HG02642 (cell line): ENCODE data around the gene STEAP2.
"Not testable (repeated sequence)": the region's sequence is repeated elsewhere in the genome, so short reads cannot be mapped to it uniquely, and the experiment has no call there.

ENCODE experiments used
- ATAC-seq: cut with Tn5 transposase; IDR thresholded peaks from one replicate; pipeline ENCODE4 v1.9.1; 2021; ENCODE audit warnings: mild to moderate bottlenecking; ENCODE audit not compliant: unreplicated experiment, poor library complexity

The STEAP2 gene

DNA sequence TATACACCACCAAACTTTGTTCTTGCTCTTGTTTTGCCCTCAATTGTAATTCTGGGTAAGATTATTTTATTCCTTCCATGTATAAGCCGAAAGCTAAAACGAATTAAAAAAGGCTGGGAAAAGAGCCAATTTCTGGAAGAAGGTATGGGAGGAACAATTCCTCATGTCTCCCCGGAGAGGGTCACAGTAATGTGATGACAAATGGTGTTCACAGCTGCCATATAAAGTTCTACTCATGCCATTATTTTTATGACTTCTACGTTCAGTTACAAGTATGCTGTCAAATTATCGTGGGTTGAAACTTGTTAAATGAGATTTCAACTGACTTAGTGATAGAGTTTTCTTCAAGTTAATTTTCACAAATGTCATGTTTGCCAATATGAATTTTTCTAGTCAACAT lies 20.9 kb downstream of the STEAP2 start:
- no peak for ATAC-seq

DNA sequence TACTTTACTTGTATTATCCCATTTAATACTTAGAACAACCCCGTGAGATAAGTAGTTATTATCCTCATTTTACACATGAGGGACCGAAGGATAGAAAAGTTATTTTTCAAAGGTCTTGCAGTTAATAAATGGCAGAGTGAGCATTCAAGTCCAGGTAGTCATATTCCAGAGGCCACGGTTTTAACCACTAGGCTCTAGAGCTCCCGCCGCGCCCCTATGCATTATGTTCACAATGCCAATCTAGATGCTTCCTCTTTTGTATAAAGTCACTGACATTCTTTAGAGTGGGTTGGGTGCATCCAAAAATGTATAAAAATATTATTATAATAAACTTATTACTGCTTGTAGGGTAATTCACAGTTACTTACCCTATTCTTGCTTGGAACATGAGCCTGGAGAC lies 22.0 kb downstream of the STEAP2 start:
- ATAC-seq: no peak

- no peak for ATAC-seq
Observed at GRCh38 chr7:90236721-90237289, 25.3 kb downstream of the STEAP2 start.

GRCh38 chr7:90238022-90238421 lies 26.5 kb downstream of the STEAP2 start:
- ATAC-seq: no peak

GRCh38 chr7:90238583-90238982 lies 27.0 kb downstream of the STEAP2 start:
- no peak for ATAC-seq

GRCh38 chr7:90239050-90239449 lies 27.5 kb downstream of the STEAP2 start:
- ATAC-seq: no peak

DNA sequence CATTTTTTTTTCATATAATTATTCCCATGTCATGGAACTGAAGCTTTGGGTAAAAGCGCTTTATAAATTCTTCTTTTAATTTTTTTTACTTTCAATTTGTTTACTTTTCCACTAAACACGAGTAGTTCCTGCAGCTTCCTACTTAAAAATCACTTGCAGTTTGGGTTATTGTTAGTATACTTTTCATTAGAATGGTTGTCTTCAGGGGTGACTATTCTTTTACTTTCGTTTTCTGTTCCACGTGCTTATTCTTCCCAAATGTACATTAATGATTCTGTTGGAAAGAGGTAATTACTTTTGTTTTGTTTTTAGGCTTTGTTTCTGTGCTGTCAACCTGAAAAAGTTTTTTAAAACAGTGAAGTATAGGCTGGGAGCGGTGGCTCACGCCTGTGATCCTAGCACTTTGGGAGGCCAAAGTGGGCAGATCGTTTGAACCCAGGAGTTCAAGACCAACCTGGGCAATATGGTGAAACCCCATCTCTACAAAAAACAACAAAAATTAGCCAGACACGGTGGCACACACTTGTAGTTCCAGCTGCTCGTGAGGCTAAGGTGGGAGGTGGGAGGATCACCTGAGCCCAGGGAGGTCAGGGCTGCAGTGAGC lies 28.2 kb downstream of the STEAP2 start:
- ATAC-seq: no peak

- ATAC-seq: peak; percentile 41
Observed at GRCh38 chr7:90242369-90243168, 31.0 kb downstream of the STEAP2 start.

GRCh38 chr7:90243556-90243955 lies 32.0 kb downstream of the STEAP2 start:
- no peak for ATAC-seq

- no peak for ATAC-seq
Observed at GRCh38 chr7:90244565-90244908, 33.0 kb downstream of the STEAP2 start.

DNA sequence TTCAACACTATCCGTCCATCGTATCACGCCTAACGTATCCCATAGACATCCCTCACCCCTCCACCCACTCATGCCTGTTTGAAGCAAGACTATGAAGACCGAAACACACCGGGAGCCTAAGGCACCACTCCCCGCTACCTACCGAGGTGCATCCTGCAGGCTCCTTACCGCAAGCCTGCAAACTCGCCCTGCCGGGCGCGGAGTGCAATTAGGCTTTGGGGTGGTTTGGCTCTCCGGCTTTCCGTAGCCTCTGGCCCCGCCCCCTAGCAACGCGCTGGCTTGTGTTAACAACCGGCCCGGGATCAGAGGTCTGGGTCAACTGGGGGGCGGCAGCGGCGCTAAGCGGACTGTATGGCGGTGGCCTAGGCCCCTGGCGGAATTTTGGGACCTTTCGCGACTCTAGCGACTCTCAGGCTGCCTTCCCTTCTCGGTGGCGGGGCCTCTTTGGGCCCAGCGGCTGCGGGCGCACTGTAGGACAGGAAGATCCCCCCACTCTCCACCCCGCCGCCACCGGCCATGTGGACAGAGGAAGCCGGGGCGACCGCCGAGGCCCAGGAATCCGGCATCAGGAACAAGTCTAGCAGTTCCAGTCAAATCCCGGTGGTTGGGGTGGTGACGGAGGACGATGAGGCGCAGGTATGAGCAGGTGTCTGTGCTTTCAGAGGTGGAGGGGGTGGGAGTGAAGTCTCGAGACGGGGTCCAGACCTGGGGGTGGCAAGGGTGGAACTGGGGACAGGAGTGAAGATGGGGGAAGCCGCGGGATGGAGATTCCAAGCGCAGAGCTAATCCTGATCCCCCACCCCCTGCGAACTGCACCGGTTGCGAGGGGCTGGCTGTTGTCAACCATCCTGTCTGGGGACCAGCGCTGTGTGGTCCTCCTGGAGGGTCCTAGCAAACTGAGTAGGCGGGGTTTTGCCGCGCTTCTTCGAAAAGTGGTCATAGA lies 33.6 kb downstream of the STEAP2 start, which contains the start of gene CFAP69:
CFAP69 (plus strand) TSS at position 266 of the 943 bp plus-strand sequence; CDS start at position 517, 251 bp downstream.
- peak; percentile 96 for ATAC-seq

DNA sequence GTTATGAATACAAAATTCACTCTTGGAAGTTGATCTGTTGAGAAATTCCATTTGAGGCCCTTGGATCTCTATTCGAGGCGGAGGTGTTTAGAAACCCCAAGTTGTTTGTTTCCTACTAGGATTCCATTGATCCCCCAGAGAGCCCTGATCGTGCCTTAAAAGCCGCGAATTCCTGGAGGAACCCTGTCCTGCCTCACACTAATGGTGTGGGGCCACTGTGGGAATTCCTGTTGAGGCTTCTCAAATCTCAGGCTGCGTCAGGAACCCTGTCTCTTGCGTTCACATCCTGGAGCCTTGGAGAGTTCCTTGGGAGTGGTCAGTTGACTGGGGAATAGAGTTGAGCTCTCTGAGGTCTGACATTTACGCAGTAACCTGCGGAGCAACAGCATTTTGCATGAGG lies 34.6 kb downstream of the STEAP2 start:
- ATAC-seq: no peak

DNA sequence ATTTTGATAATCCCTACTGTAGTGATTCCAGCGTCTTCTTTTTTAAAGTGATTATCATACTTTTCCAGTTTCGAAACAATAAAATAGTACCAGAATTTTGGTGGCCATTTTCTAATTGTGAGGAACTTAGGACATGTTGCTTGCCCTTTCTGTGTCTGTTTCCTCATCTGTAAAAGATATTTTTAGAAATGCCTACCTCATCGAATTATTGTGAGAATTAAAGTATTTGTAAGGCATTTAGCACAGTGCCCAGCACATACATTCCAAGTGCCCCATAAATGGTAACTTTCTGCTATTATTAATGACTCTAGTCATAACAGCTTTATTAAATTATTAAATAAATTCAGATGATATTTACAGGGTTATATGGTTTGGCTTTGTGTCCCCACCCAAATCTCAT lies 37.2 kb downstream of the STEAP2 start:
- no peak for ATAC-seq

- ATAC-seq: no peak
Observed at GRCh38 chr7:90250601-90251303, 39.2 kb downstream of the STEAP2 start.

DNA sequence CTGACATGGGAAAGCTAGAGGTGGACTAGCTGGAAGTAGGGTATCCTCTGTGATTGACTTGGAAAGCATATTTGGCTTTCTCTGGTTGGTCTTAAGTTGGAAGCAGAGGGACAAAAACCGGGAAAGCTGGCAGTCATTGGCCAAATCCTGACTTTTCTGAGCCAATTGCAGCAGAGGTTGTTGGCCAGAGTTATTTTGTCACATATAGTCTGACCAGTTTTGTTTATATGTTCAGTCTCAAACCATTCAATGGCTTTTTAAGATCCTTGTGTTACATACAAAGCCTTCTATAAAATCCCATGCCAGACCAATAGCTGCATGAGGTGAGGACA lies 39.7 kb downstream of the STEAP2 start:
- no peak for ATAC-seq

DNA sequence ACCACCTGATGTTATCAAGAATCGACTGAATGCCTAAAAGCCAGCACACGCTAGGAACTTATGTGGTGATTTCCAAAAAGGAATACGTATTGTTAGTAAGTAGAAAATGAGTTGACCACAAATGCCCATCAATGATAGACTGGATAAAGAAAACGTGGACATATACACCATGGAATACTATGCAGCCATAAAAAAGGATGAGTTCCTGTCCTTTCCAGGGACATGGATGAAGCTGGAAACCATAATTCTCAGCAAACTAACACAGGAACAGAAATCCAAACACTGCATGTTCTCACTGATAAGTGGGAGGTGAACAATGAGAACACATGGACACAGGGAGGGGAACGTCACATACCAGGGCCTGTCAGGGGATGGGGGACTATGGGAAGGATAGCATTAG lies 44.5 kb downstream of the STEAP2 start:
- ATAC-seq: not testable (repeated sequence)

GRCh38 chr7:90256778-90257177 lies 45.2 kb downstream of the STEAP2 start:
- no peak for ATAC-seq

DNA sequence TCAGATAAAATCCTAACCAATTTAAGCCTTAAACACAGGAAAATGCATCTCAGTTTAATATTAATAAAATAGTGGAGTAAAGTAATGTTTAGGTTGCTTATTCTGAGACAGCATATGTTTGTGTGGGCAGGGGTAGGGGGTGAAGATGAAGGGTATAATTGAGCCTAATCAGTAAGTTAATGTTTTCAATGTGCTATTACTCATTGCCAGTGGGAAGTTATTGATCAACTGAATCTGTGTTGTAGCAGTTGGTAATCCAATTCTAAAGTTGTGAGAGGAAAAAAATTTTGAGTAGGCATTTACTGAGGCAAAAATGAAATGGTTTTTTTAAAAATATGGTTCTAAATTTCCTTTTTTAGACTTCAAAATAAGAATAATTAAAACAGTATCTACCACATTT lies 49.9 kb downstream of the STEAP2 start:
- ATAC-seq: no peak

GRCh38 chr7:90262438-90262837 lies 50.9 kb downstream of the STEAP2 start:
- ATAC-seq: peak; percentile 55

DNA sequence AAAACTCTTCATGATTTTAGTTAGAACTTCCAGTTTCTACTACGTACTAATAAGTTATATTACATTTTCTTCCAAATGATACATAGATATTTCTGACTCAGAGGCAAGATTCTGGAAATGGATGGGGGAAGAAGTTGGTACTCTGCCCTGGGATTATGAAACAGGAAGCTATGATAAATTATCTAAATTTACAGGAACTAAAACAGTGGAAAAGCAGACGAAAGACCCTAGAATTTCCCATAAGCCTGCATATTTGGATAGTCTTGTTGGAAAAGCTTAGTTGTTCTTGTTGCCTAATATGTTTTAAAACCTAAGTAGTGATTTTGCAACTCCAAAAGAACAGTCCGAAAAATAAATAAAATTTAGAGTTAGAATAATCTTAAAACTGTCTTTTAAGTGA lies 55.3 kb downstream of the STEAP2 start:
- no peak for ATAC-seq
